ENCODE data around the gene TWF2.

Gene TWF2

DNA sequence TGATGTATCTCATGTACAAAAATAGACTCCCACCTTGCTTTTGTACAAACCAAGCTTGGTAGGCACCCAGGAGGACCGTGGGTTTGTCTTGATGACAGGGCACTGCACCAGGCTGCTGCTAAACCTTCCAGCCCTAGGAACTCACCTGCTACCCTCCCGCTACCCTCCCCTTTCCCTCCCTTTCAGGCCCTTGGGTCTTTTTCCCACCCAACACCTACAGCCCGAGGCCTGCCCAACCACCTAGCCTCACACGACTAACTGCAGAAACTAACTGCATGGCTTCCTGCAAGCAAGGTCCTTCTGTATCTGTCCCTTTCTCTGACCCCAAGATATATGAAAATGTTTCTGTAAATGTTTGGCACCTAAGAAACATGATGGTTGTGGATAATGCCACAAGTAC lies 17.7 kb upstream of the TWF2 start:
- DNase-seq = no peak

DNA sequence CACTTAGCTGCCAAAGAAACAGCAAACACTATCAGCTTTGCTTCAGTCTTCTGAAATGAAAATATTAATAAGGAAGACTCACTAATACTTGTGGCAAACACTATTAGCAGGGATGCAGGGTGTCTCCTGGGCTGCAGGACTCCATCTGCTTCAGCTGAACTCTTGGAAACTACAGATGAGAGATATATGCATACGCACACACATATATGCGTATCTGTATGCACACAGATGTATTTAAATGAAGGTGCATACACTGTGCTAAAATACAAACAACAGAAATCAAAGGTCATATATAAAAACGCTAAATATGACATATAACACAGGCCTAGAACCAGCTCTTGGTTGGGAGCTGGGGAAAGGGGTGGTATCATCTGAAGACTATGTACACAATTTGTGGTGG lies 17.2 kb upstream of the TWF2 start:
- no peak for DNase-seq

DNA sequence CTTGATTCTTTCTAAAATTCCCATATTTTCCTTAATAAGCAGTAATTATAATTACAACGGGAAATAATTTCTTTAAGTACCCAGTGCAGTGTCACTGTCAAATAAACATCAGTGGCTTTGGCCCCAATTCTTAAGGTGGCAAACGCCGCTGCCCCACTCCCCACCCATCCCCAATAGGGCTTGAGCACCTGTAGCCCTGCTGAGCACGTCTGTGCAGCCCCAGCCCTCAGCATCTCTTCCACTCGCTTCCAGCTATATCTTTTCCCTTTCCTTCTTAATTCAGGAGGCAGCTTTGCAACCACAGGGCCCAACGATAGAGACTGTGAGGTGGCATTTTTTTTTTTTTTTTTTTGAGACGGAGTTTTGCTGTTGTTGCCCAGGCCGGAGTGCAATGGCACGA lies 15.7 kb upstream of the TWF2 start:
- DNase-seq = no peak

DNA sequence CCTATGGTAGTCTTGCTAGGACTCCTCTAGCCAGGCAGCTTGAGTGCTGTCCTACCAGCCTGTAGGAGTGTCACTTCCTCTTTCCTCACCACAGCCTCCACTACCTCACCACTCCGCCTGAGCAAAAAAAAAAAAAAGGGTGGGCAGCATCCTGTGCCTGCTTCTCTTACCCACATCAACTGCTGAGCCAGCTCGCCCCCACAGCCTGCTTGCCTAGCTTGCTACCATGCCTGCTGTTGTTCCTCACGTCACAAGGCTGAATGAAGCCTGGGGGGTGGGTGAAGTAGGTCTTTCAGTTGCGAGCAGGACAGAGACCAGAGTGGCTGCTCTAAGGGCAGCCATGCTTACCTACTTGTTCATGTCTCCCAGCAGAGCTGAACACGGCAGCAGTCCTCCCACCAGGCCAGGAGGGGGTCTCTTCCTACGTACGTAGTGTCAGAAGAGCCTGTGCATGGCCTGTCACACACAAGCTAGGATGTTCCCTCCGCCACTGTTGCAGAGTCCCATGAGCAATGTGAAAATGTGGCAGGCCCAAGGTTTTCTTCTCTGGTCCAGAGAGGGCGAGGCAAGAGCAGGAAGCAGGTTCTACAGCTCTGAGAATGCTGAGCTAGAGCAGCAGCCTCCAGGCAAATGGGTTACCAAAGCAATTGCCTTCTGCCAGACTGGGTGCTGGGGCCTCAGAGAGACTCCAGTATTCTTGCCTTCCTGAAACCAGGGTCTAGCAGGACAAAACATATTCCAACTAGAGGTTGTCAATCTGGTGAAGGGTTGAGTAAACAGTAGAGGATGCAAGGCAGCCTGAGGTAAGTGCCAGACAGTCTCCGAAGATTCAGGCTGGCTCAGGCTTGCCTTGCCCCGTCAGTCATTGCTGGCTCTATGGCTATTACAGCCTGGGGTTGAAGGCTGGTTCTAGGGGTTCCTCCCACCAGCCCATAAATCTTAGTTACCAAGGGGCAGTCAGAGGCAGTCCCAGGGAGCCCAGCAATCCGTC lies 14.7 kb upstream of the TWF2 start:
- DNase-seq = peak; percentile 92 to 98

DNA sequence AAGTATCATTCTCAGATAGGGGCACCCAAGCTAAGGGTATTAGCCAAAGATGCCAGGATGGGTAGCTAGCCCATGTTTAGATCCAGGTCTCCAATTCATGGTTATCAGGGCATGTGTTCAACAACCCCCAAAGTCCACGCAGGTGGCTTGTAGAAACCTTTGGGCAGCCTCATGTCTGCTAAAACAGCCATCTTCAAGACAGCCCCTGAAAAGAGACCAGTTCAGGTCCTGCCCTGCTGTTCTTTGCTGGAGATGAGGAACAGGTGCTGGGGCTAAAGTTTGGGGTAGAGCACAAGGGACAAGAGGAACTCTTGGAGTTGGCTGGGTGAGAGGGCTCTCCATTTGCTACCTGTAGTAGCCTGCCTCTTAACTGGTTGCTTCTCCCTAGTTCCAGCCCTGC lies 11.2 kb upstream of the TWF2 start:
- no peak for DNase-seq

DNA sequence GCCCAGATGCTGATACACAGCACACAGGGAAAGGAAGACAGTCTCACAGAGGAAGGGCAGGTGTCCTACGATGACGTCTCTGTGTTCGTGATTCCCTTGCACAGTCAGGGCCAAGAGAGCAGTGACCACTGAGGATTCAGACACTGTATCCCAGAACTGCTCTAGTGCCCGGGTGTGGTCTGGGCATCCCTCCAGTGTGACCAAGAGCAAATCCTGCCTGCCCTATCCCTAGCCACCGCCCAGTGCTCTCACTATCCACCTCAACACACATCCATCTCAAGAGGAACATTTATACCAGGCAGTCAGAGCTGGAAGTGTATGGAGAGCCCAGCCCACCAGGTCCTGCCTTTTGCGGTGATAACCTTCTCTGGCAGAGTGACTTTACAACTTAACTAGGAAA lies 10.7 kb upstream of the TWF2 start:
- DNase-seq = no peak

DNA sequence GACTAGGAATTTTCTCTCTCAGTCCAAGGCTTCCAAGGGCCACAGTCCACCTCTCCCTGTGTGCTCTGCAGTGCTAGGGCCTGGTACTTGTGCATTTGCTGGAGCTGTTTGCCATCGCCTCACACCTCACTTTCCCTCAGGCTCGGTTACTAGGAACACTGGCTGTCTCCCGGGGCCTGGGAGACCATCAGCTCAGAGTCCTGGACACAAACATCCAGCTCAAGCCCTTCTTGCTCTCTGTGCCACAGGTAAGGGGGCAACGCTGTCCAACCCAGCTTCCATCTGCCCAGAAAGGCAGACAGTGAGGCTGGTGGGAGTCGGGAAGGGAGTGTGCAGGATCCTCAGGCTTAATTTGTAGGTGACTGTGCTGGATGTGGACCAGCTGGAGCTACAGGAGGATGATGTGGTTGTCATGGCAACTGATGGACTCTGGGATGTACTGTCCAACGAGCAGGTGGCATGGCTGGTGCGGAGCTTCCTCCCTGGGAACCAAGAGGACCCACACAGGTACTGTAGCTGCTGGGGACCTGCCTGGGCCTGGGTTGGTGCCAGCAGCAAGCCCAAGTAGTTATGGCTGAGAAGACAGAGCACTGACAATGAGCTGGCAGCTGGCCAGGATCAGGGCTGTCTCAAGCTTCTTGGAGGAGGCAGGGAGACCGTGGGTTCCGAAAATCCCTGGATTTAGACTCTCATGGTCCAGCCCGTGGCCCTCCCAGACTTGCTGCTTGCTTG lies 10.0 kb upstream of the TWF2 start:
- DNase-seq = no peak

DNA sequence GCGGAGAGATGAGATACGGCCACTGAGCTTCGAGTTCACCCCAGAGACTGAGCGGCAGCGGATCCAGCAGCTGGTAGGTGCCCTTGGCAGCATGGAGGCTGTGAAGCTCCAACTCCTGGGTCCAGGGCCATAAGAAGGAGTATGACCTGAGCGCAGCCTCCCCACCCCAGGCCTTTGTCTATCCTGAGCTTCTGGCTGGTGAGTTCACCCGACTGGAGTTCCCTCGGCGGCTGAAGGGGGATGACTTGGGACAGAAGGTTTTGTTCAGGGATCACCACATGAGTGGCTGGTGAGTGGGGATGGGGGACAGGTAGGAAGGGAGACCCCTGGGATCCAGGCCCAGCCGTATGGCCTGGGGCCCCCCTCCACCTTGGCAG lies 9.2 kb upstream of the TWF2 start:
- DNase-seq = no peak

DNA sequence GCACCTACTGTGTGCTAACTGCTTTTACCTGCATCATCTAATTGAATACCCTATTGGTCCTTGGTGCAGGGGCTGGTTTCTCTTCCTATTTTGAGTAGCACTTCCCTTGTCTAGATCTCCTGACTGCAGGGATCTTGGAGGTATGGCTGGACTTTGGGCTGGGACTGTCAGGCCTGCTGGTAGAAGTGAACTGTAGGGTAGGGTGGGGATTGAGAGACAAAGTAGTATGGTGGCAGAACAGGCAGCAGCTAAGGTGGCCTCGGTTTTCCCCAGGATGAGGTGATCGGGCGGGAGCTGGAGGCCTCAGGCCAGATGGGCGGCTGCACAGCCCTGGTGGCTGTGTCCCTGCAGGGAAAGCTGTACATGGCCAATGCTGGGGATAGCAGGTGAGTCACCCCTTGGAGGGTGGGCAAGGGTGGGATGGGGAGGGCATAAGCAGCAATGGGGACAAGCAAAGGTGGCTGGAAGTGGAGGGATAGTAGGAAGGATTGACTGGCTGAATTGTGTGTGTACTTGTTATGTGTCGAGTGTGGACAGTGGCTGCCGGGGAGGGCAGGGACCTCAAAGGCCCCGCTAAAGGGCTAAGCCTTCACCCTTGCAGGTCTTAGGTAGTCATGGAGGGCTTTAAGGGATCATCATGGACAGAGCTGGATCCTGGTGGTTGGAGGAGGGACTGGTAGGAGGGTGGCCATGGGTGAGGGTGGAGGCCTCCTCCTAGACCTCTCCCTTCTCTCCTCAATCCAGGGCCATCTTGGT lies 8.6 kb upstream of the TWF2 start:
- DNase-seq = no peak

DNA sequence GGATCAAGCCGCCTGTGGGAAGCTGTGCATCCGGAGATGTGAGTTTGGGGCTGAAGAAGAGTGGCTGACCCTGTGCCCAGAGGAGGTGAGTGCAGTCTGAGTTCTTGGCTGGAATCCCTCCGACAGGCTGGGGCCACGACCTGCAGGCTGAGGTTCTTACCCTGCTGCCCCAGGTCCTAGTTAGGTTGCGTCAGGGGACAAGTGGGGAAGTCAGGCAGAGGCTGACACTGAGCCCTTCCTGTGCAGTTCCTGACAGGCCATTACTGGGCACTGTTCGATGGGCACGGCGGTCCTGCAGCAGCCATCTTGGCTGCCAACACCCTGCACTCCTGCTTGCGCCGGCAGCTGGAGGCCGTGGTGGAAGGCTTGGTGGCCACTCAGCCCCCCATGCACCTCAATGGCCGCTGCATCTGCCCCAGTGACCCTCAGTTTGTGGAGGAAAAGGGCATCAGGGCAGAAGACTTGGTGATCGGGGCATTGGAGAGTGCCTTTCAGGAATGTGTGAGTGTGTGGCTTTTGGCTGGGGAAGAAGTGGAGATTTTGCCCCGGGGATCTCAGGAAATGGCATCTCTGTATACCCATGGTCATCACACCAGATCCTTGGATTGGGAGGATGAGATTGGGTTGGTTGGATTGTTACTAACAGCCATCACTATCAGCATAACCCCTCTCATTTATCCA lies 7.9 kb upstream of the TWF2 start:
- DNase-seq = peak; percentile 53 to 59

DNA sequence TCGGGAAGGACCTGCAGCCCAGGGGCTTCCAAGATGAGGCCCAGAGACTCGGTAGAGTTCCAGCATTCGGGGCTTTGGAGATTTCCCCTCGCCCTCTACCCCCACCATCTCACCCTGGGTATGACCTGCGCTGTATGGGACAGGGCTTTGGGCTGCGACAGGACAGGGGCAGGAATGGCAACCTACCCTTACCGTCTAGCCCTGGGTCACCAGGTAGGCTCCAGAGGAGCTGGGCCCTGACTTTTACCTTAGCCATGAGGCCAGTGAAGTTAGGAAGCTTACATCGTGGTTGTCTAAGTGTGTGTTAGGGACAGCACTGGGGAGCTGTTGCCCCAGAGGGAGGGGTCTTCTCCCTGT lies 7.3 kb upstream of the TWF2 start:
- no peak for DNase-seq

DNA sequence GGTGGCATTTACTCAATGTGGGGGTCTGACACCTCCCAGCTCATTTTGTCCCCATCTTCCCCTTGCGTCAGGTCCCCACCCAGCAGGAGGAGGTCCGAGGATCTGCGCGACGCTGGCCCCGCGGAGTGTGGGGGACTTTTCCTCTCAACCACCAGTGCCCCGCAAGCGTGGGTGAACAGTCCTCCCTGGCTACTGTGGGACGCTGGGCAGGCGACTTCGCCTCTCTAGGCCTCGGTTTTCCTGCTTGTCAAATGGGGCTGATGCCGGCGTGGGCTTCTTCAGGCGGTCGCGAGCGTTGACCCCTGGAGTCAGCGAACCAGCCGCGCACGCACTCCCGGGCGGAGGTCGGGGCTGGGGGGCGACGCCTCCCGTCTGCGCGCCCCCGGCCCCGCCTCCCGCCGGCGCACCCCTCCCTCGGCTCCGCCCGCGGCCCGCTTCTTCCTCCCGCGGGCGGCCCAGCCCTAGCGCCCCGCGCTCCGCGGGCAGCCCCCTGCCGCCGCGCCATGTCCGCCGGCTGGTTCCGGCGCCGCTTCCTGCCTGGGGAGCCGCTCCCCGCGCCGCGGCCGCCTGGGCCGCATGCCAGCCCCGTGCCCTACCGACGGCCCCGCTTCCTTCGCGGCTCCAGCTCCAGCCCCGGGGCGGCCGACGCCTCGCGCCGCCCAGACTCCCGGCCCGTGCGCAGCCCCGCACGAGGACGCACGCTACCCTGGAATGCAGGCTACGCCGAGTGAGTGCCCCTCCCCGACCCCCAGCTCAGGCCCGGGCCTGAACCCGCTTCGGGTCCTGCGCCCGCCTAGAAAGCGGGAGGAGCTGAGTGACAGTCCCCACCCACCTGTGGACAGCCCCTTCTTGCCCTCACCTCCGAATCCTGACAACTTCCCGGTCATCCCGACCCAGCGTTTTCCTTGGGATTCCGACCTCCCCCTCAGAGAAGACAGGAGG lies 6.6 kb upstream of the TWF2 start, which contains the start of gene PPM1M:
PPM1M (plus strand) TSS at position 438 of the 942 bp plus-strand sequence; CDS start at position 504, 66 bp downstream.
- peak; percentile 58 to 76 for DNase-seq

DNA sequence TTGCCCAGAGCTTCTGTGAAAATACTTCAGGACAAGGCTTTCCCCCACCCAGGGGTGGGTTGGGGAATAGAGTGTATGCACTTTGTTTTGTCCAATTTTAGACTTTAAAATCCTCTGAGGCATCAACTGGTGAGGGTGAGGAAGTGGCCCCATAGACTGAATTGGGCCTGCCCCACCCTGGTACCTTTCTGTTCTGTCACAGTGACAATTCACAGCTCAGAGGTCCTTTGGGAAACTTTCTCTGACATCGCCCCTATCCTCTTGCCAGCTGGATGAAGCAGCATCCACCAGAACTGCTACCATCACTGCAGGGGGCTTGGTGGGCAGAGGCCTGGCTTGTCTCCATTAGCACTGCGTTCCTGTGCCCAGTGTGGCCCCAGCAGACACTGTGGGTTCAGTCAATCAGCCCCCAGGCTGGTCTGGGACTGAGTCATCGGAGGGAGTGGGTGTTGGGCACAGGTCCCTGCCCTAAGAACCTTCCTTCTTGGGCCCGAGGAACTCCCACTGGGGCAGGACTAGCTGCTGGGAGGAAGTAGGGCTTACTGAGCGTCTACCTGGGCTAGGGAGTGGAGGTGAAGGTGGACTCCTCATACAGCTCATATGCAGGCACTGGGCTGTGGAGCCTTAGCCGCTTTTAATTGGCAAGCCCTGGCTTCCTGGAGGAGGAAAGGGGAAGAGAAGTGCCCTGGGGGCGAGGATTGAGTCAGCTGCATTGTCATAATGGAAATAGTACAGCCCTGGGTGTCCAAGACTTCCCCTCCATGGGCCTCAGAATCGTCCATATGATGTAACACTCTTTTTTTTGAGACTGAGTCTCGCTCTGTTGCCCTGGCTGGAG lies 5.1 kb upstream of the TWF2 start:
- DNase-seq = peak; percentile 93 to 96

DNA sequence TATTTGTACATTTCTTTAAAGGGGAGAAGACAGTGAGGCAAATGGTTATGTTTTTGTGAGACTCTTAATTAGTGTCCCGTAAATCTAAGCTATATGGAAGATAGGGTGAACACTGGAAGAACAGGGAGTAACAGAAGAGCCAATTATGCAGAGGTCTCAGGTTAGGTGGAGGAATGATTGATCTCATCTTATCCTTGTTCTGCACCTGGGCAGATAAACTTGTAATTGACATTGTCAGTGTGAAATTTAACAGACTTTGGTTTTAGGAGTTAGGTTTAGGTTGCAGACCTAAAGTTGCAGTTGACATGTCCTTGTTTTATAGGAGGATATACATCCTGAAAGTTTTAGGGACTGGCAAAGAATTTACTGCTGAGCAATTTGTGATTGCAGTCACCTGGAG lies 3.1 kb upstream of the TWF2 start:
- DNase-seq = no peak

DNA sequence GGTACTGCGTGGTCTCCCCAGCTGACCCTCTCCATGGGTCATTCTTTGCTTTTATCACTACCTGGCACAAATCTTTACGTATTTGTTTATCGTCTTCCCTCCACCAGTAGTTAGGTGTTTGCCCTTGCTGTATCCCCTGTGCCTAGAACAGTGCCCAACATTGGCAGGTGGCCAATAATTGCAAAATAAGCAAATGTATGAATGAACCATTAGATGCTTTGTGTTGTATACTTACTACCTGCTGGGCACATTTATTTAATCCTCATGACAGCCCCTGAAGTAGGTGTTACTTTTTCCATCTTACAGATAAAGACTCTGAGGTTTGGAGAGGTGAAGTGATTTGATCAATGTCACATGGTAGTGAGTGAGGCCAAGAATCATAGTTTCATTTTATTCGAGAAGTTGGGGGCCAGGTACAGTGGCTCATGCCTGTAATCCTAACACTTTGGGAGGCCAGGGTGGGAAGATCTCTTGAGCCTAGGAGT lies 2.0 kb upstream of the TWF2 start:
- DNase-seq = no peak

DNA sequence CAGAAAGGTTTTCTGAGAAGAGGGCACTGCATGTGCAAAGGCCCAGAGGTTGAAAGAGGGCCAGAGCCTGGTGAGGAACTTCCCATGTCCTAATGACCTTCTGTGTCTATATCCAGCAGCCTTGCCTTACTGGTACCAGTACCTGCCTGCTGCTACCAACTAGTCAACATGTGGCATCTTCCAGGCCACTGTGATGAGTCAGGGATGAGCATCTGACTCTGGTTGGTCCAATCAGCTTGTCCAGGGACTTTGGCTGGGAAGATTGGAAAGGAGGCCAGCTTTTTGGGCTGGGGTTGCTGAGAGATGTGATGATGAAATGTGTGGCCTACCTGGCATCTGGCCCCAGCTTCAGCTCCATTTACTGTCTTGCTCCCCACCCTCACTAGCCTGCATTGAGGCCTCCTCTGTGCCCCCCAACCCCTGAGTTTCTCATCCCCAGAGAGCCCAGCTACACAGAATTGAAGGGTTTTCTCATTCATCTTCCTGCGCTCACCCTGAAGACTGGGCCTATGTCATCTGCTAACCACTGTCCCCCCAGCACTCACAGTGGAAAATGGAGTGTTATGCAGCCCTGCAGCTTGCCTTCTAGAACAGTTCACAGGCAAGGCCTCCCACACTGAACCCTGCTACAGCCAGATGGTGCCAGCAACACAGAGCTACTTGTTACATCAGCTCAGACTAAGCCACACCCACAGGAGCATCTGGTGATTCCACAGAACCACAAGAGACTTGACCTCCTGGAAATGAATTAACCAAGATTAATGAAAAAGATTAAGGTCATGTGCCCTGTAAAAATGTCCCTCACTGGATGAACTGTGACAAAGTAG lies 1.3 kb upstream of the TWF2 start:
- DNase-seq = peak; percentile 78 to 90

DNA sequence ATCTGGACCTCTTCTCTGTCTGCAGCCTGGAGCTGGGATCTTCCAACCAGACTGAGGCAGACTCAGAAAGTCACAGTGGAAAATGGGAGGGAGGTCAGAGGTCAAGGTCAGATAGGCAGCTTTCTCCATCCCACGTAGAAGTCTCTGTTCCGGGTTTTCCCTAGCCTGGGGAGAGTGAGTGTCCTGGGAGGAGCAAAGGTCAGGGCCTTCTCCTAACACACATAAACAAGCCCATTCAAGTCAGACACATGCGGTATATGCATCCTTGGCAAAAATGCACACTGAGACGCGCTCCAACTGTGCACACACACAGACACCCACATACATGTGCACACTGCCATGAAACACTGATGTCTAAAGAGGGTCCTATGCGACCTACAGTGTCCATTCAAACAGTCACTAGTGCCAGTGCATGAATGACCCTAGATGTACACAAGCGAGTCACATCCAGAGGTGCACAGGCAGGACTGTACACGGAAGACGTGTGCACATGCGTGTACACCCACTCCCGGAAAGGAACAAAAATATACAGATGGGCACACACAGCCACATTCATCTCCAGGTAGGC lies 681 bp downstream of the TWF2 start:
- DNase-seq = peak; percentile 62 to 90

DNA sequence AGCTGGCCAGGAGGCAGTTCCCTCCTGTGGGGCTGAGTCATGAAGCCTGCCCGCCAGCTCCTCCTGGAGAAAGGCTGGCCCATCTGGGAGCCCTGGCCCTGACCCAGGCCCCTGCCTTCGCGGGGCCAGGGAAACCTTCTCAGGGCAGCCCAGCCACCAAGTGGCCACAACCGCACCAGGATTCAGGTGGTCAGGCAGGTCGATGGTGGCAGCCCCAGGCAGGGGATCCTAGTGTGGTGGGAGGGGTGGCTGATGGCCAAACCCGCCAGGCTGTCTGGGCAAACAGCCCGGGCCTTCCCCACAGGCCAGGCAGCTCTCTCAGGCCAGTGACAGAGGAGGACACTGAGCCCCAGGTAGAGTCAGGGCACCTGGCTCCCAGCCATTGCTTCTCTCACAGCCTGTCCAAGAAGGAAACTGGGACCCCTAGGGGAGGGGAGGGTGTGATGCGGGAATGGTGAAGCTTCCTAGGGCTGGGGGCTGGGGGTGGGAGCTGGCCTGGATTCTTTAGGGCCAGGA lies 1.2 kb downstream of the TWF2 start:
- peak; percentile 70 to 78 for DNase-seq

All from inflammatory macrophage treated with lipopolysaccharide for 1 hour (primary cell).